NCI-H2227 treated with DMSO at 0.1 percent for 48 hours (cell line): ENCODE data around the gene PSG11.
"Not testable (repeated sequence)": the region's sequence is repeated elsewhere in the genome, so short reads cannot be mapped to it uniquely, and the experiment has no call there.

Experiments used
- DNase-seq: peaks from one replicate; lab custom pipeline; 2025; lab: John Stamatoyannopoulos, UW

Gene PSG11

DNA sequence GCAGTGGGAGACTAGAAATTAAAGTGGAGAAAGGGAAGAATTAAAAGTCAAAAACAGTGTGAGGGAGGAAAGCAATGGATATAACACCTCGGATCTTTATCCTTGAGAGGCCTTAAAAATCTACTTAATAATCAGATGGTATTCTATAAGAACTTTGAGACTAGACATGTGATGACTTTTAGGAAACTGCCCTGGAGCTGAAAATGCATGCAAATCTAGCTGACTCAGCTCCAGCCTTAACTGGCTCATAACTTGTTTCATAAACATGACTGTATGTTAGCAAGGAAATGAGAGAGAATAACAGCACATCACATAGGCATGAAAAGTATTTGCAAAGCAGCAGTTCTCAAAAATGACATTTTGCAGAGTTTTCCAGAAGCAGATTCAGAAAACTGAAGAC, 38.1 kb downstream of the PSG11 start:
- DNase-seq = not testable (repeated sequence)

GRCh38 chr19:42985588-42985987, 40.7 kb downstream of the PSG11 start:
- DNase-seq = no peak

DNA sequence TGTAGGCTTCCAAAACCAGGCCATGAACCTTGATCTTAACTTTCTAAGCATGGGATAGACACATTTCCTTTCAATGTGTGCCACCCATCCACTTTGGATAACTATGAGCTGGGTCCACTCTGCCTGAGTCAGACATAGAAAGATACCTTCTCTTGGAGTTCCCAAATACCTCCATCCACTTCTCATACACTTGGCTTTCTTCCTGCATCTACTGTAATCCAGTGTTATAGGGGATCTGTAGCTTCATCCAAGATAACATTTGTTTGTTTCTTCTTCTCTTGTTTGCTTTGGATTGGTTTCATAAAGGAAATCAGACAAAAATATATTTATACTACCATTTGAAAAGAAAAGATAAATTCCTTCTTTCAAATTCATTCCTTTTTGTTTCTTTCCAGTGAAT, 44.2 kb downstream of the PSG11 start:
- not testable (repeated sequence) for DNase-seq

DNA sequence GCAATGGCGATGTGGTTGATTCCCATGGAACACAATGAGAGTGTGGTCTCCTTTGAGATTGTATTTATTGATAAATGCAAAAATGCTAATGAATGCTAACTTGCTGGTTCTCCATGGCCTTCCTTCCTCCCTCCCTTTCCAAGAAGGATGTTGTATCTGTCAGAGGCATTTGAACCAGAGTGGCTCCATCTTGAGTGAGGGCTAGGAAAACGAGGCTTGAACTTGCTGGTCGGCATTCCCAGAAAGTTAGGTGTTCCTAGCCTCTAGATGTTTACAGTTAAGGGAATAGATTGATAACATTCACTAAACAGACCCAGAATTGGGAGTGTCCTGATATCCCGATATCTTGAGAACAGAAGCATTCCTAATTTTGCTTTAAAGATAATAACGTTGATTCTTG, 54.8 kb downstream of the PSG11 start:
- not testable (repeated sequence) for DNase-seq

- no peak for DNase-seq
Observed at GRCh38 chr19:42965176-42965575, 61.1 kb downstream of the PSG11 start.

DNA sequence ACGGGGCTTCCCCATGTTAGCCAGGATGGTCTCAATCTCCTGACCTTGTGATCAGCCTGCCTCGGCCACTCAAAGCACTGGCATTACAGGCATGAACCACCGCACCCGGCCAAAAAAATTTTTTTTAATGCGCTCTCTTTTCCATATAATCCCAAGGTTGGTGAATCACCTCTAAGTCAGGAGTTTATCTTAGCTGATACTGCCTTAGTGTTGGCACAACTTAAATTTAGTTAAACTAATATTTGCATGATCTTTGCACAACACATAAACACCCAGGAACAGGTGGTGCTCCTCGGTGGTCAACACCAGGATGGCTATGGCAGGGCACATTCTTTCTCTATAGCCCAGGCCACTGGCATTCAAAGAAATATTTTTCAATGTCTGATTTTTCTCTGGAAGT, 65.2 kb downstream of the PSG11 start:
- DNase-seq = no peak
